Caco-2 (cell line): ENCODE results near the gene CCT2. TPM values are rescaled to one million over a fixed set of nuclear protein-coding genes. Genes with fewer than 3 reads are reported as not detected.

ENCODE experiments used
- BruUV-seq: library from RNA; stranded (reverse); fragments of 400-500 nt; replicated peaks from 2 replicates; lab custom pipeline; 2021; lab: Mats Ljungman, UMichigan
- CTCF ChIA-PET: fragments of 300-600 bp; sonication (Branson Sonifier 250); formaldehyde crosslinking; loops from one replicate; lab custom pipeline; 2022; ENCODE audit warnings: antibody characterized with exemption; lab: Charles Lee
- POLR2A ChIA-PET: fragments of 300-600 bp; sonication (Branson Sonifier 250); formaldehyde crosslinking; loops from one replicate; lab custom pipeline; 2022; ENCODE audit warnings: antibody characterized with exemption; lab: Charles Lee
- DNase-seq, 2 experiments: peaks; one replicate each; pipeline versions ENCODE4 v3.0.0 to v3.0.0-alpha.2; 2020 to 2022
- H3K27me3 ChIP-seq: replicated peaks from 2 replicates; pipeline ENCODE4 v1.6.0; 2011; ENCODE audit warnings: low read length; ENCODE audit not compliant: control insufficient read depth, insufficient read depth
- H3K36me3 ChIP-seq: 2 replicates; pipeline ENCODE4 v1.5.1; 2011; ENCODE audit warnings: low read length; ENCODE audit not compliant: control insufficient read depth, insufficient read depth
- H3K4me1 ChIP-seq: fragments of 250-450 bp; sonication (Bioruptor Pico); 2 replicates; pipeline ENCODE4 v1.5.1; 2020; ENCODE audit warnings: mild to moderate bottlenecking
- H3K4me3 ChIP-seq: 2 replicates; pipeline ENCODE4 v1.5.1; 2011; ENCODE audit warnings: low read depth, mild to moderate bottlenecking, control low read depth, low read length
- H3K9me3 ChIP-seq: fragments of 250-450 bp; sonication (Bioruptor Pico); 2 replicates; pipeline ENCODE4 v1.5.1; 2020; ENCODE audit warnings: mild to moderate bottlenecking, moderate library complexity
- H3K27ac Mint-ChIP-seq: one replicate; pipeline ENCODE4 v1.8.0; 2022; ENCODE audit warnings: mixed read lengths; ENCODE audit not compliant: unreplicated experiment
- H3K27me3 Mint-ChIP-seq: one replicate; pipeline ENCODE4 v1.8.0; 2022; ENCODE audit warnings: mixed read lengths; ENCODE audit not compliant: insufficient read depth, unreplicated experiment
- H3K36me3 Mint-ChIP-seq: one replicate; pipeline ENCODE4 v1.8.0; 2022; ENCODE audit warnings: mild to moderate bottlenecking, mixed read lengths; ENCODE audit not compliant: insufficient read depth, unreplicated experiment
- H3K4me1 Mint-ChIP-seq: one replicate; pipeline ENCODE4 v1.8.0; 2022; ENCODE audit warnings: low read depth, mixed read lengths; ENCODE audit not compliant: unreplicated experiment
- H3K4me3 Mint-ChIP-seq: one replicate; pipeline ENCODE4 v1.8.0; 2022; ENCODE audit warnings: mild to moderate bottlenecking, moderate library complexity, mixed read lengths; ENCODE audit not compliant: unreplicated experiment
- H3K9me3 Mint-ChIP-seq: one replicate; pipeline ENCODE4 v1.8.0; 2022; ENCODE audit warnings: mixed read lengths; ENCODE audit not compliant: unreplicated experiment
- CTCF ChIP-seq, 2 experiments: fragments of 200-600 bp in 1 of 2; IDR thresholded peaks; 1 replicate in 1 of 2; 2 replicates in 1 of 2; pipeline versions ENCODE4 v1.5.1 to v1.8.0; 2011 to 2022; ENCODE audit warnings: antibody characterized with exemption in 1 of 2, control low read depth in 1 of 2, inconsistent platforms in 1 of 2, low read depth in 1 of 2, low read length in 1 of 2, mild to moderate bottlenecking in 1 of 2, moderate library complexity in 1 of 2; ENCODE audit not compliant: insufficient read depth in 1 of 2, severe bottlenecking in 1 of 2, unreplicated experiment in 1 of 2
- intact Hi-C: fragments of 100-400 bp; cut with micrococcal nuclease; formaldehyde crosslinking; loops from one replicate; pipeline ENCODE4 v1.10.0; 2022; ENCODE audit not compliant: unreplicated experiment
- total RNA-seq: library from RNA; stranded (reverse); gene quantifications from 2 replicates; pipeline ENCODE4 v1.2.3, GENCODE V29; 2022

Gene CCT2
- total RNA-seq, 1 experiment from 2014 or later: 321 TPM

- ChIA-PET CTCF (no interaction called here), POLR2A (no interaction called here)
- TF ChIP-seq CTCF (IDR thresholded peaks at IDR 0.05; ENCODE audit: insufficient read depth in 1 of 2, low read depth in 1 of 2, low read length in 1 of 2, severe bottlenecking in 1 of 2, unreplicated experiment in 1 of 2): no peak
- intact Hi-C loops: no loop called here
- Histone ChIP-seq H3K4me1 (peaks cover 6% of the 10 kb centered on the region; the same call in 1 of the 2 replicates), H3K27me3 (no peaks in the 10 kb centered on the region), H3K9me3 (no peaks in the 10 kb centered on the region), H3K4me3 (no peak overlapping the region), H3K36me3 (no peaks in the 10 kb centered on the region)
- no peaks in the 10 kb centered on the region for H3K9me3 Mint-ChIP-seq
- no peak overlapping the region for H3K27ac Mint-ChIP-seq
- H3K27me3 Mint-ChIP-seq: no peaks in the 10 kb centered on the region
- H3K36me3 Mint-ChIP-seq: peaks cover 63% of the 10 kb centered on the region
- H3K4me3 Mint-ChIP-seq: no peak overlapping the region
- no TSS peak for BruUV-seq
- H3K4me1 Mint-ChIP-seq: peaks cover 23% of the 10 kb centered on the region
- no peak for DNase-seq
Measured at GRCh38 chr12:69550569-69551350, 34.5 kb upstream of the CCT2 start.

GRCh38 chr12:69553628-69554248, 31.5 kb upstream of the CCT2 start:
- intact Hi-C loops: no loop called here
- no peaks in the 10 kb centered on the region for H3K36me3 ChIP-seq
- ChIA-PET POLR2A (no interaction called here), CTCF (no interaction called here)
- Mint-ChIP-seq H3K4me3 (no peak overlapping the region), H3K9me3 (no peaks in the 10 kb centered on the region), H3K27me3 (no peaks in the 10 kb centered on the region), H3K4me1 (peaks cover 36% of the 10 kb centered on the region), H3K27ac (no peak overlapping the region), H3K36me3 (peaks cover 45% of the 10 kb centered on the region)
- DNase-seq: no peak
- BruUV-seq: no TSS peak
- H3K4me3 ChIP-seq: no peak overlapping the region
- no peaks in the 10 kb centered on the region for H3K9me3 ChIP-seq
- TF ChIP-seq CTCF (IDR thresholded peaks at IDR 0.05; ENCODE audit: insufficient read depth in 1 of 2, low read depth in 1 of 2, low read length in 1 of 2, severe bottlenecking in 1 of 2, unreplicated experiment in 1 of 2): no peak
- peaks cover 27% of the 10 kb centered on the region for H3K4me1 ChIP-seq
- no peaks in the 10 kb centered on the region for H3K27me3 ChIP-seq

GRCh38 chr12:69555461-69555860, 29.8 kb upstream of the CCT2 start:
- H3K4me1 Mint-ChIP-seq: peaks cover 26% of the 10 kb centered on the region
- peaks cover 27% of the 10 kb centered on the region for H3K4me1 ChIP-seq
- no TSS peak for BruUV-seq
- no peaks in the 10 kb centered on the region for H3K27me3 ChIP-seq
- H3K36me3 Mint-ChIP-seq: peaks cover 37% of the 10 kb centered on the region
- ChIA-PET POLR2A (no interaction called here), CTCF (no interaction called here)
- H3K36me3 ChIP-seq: no peaks in the 10 kb centered on the region
- no peak overlapping the region for H3K27ac Mint-ChIP-seq
- no peaks in the 10 kb centered on the region for H3K9me3 ChIP-seq
- no peak overlapping the region for H3K4me3 ChIP-seq
- H3K27me3 Mint-ChIP-seq: no peaks in the 10 kb centered on the region
- intact Hi-C loops: no loop called here
- H3K4me3 Mint-ChIP-seq: no peak overlapping the region
- DNase-seq: no peak
- TF ChIP-seq CTCF (IDR thresholded peaks at IDR 0.05; ENCODE audit: insufficient read depth in 1 of 2, low read depth in 1 of 2, low read length in 1 of 2, severe bottlenecking in 1 of 2, unreplicated experiment in 1 of 2): no peak
- H3K9me3 Mint-ChIP-seq: no peaks in the 10 kb centered on the region
